Fibroblast of lung (primary cell): ENCODE results near the gene DNAJC1.

Experiments
- EZH2 ChIP-seq: IDR thresholded peaks from 2 replicates; pipeline ENCODE4 v1.5.1; 2012; ENCODE audit warnings: low read length, control low read depth, mild to moderate bottlenecking; ENCODE audit errors: missing control alignments
- TF ChIP-seq, protein P1 (sequence below), 2 donors: IDR thresholded peaks in 1 of 2; conservative IDR thresholded peaks in 1 of 2; 1 replicate in 1 of 2; 2 replicates in 1 of 2; pipeline ENCODE4 v1.5.1; 2011 to 2012; ENCODE audit warnings: low read length in 2 of 2, control low read depth in 1 of 2, inconsistent platforms in 1 of 2, low read depth in 1 of 2, mild to moderate bottlenecking in 1 of 2

- TF ChIP-seq, protein P1, sequence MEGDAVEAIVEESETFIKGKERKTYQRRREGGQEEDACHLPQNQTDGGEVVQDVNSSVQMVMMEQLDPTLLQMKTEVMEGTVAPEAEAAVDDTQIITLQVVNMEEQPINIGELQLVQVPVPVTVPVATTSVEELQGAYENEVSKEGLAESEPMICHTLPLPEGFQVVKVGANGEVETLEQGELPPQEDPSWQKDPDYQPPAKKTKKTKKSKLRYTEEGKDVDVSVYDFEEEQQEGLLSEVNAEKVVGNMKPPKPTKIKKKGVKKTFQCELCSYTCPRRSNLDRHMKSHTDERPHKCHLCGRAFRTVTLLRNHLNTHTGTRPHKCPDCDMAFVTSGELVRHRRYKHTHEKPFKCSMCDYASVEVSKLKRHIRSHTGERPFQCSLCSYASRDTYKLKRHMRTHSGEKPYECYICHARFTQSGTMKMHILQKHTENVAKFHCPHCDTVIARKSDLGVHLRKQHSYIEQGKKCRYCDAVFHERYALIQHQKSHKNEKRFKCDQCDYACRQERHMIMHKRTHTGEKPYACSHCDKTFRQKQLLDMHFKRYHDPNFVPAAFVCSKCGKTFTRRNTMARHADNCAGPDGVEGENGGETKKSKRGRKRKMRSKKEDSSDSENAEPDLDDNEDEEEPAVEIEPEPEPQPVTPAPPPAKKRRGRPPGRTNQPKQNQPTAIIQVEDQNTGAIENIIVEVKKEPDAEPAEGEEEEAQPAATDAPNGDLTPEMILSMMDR (conservative IDR thresholded peaks at IDR 0.05 in 1 of 2, IDR thresholded peaks at IDR 0.05 in 1 of 2; ENCODE audit: low read depth in 1 of 2, low read length in 2 of 2), result no peak
- no peak for TF ChIP-seq EZH2
Measured at GRCh38 chr10:21746118-21746517, 257.4 kb downstream of the DNAJC1 start.
